ENCODE results near the gene PLA1A. TPM values are rescaled to one million over a fixed set of nuclear protein-coding genes. Genes with fewer than 3 reads are reported as not detected.

Gene PLA1A
- polyA plus RNA-seq, 3 donors, result 0.36 TPM; not detected in 2

- Histone ChIP-seq H3K27me3 (ENCODE audit: control insufficient read depth in 2 of 2, insufficient read depth in 2 of 2, low read length in 2 of 2) (no peaks in the 10 kb centered on the region), H3K4me2 (replicated peaks; ENCODE audit: extremely low read depth, low read length, poor library complexity, severe bottlenecking) (no peak overlapping the region), H3K4me3 (replicated peaks in 1 of 3; ENCODE audit: low read depth in 2 of 3, low read length in 3 of 3) (no peak overlapping the region), H3K27ac (ENCODE audit: low read depth in 1 of 2, low read length in 2 of 2) (no peak overlapping the region), H4K20me1 (ENCODE audit: insufficient read depth, low read length) (no peaks in the 10 kb centered on the region), H3K36me3 (replicated peaks in 1 of 2; ENCODE audit: control insufficient read depth in 1 of 2, insufficient read depth in 2 of 2, low read length in 2 of 2) (no peaks in the 10 kb centered on the region), H3K79me2 (ENCODE audit: insufficient read depth, low read length) (no peaks in the 10 kb centered on the region), H3K4me1 (ENCODE audit: control insufficient read depth in 1 of 2, insufficient read depth in 2 of 2, low read length in 2 of 2) (peaks cover 42 to 45% of the 10 kb centered on the region in 2 donors), H3K9ac (ENCODE audit: insufficient read depth, low read length, poor library complexity, severe bottlenecking) (no peak overlapping the region), H2AFZ (ENCODE audit: insufficient read depth, low read depth, low read length, poor library complexity, severe bottlenecking) (no peak overlapping the region), H3K9me3 (replicated peaks in 1 of 2; ENCODE audit: control insufficient read depth in 1 of 2, insufficient read depth in 1 of 2, low read length in 2 of 2) (no peaks in the 10 kb centered on the region)
- Mint-ChIP-seq H3K4me3 (no peak overlapping the region), H3K4me1 (peaks cover 46% of the 10 kb centered on the region), H3K27me3 (ENCODE audit: low read depth in 3 of 3) (peaks cover 0 to 3% (median 0%) of the 10 kb centered on the region in 3 donors), H3K36me3 (peaks cover 0 to 5% of the 10 kb centered on the region in 2 donors), H3K9me3 (peaks cover 0 to 8% (median 0%) of the 10 kb centered on the region in 7 donors), H3K27ac (peak overlapping the region in 1 of 7 donors; percentile 15)
- 92% methylated on average over 5 of the region's 9 CpGs for WGBS (ENCODE audit: insufficient coverage)
- intact Hi-C loops (cut with micrococcal nuclease), result no loop called here
- DNase-seq, result no peak
- TF ChIP-seq CTCF (IDR thresholded peaks at IDR 0.05), result no peak
Measured at GRCh38 chr3:119624002-119624720, 26.5 kb downstream of the PLA1A start.

- peaks cover 60% of the 10 kb centered on the region for H3K4me1 Mint-ChIP-seq
- Histone ChIP-seq H3K4me2 (replicated peaks; ENCODE audit: extremely low read depth, low read length, poor library complexity, severe bottlenecking) (no peak overlapping the region), H3K4me1 (ENCODE audit: control insufficient read depth in 1 of 2, insufficient read depth in 2 of 2, low read length in 2 of 2) (peaks cover 56 to 60% of the 10 kb centered on the region in 2 donors), H3K27ac (ENCODE audit: low read depth in 1 of 2, low read length in 2 of 2) (peak overlapping the region in 1 of 2 donors; percentile 93), H4K20me1 (ENCODE audit: insufficient read depth, low read length) (no peaks in the 10 kb centered on the region), H3K9me3 (replicated peaks in 1 of 2; ENCODE audit: control insufficient read depth in 1 of 2, insufficient read depth in 1 of 2, low read length in 2 of 2) (no peaks in the 10 kb centered on the region), H3K9ac (ENCODE audit: insufficient read depth, low read length, poor library complexity, severe bottlenecking) (no peak overlapping the region), H3K27me3 (ENCODE audit: control insufficient read depth in 2 of 2, insufficient read depth in 2 of 2, low read length in 2 of 2) (no peaks in the 10 kb centered on the region), H3K36me3 (replicated peaks in 1 of 2; ENCODE audit: control insufficient read depth in 1 of 2, insufficient read depth in 2 of 2, low read length in 2 of 2) (no peaks in the 10 kb centered on the region), H2AFZ (ENCODE audit: insufficient read depth, low read depth, low read length, poor library complexity, severe bottlenecking) (no peak overlapping the region), H3K79me2 (ENCODE audit: insufficient read depth, low read length) (no peaks in the 10 kb centered on the region), H3K4me3 (replicated peaks in 1 of 3; ENCODE audit: low read depth in 2 of 3, low read length in 3 of 3) (no peak overlapping the region)
- H3K36me3 Mint-ChIP-seq, result peaks cover 0 to 5% of the 10 kb centered on the region in 2 donors
- intact Hi-C loops (cut with micrococcal nuclease), result no loop called here
- no peak for DNase-seq
- peak overlapping the region in 2 of 7 donors; percentile 17 to 61 for H3K27ac Mint-ChIP-seq
- peaks cover 0 to 6% (median 0%) of the 10 kb centered on the region in 3 donors for H3K27me3 Mint-ChIP-seq (ENCODE audit: low read depth in 3 of 3)
- H3K4me3 Mint-ChIP-seq, result peak overlapping the region in 1 of 2 donors; percentile 5
- no peak for TF ChIP-seq CTCF (IDR thresholded peaks at IDR 0.05)
- 98% methylated on average over 8 of the region's 8 CpGs for WGBS (ENCODE audit: insufficient coverage)
- peaks cover 0 to 8% (median 0%) of the 10 kb centered on the region in 7 donors for H3K9me3 Mint-ChIP-seq
Measured at GRCh38 chr3:119625451-119626153, 27.9 kb downstream of the PLA1A start.
